HL-60 (cell line): ENCODE results near the gene IRS4.

ENCODE experiments used
- DNase-seq, 2 experiments: peaks; one replicate each; pipeline ENCODE4 v3.0.0-alpha.2; 2010 to 2020; ENCODE audit warnings: low read depth in 1 of 2, low spot score in 1 of 2
- H3K27ac ChIP-seq: fragments of 250-450 bp; sonication (Bioruptor Pico); replicated peaks from 2 replicates; pipeline ENCODE4 v1.5.1; 2020; ENCODE audit warnings: mild to moderate bottlenecking, moderate library complexity
- H3K27me3 ChIP-seq: fragments of 250-450 bp; sonication (Bioruptor Pico); 2 replicates; pipeline ENCODE4 v1.5.1; 2021; ENCODE audit warnings: mild to moderate bottlenecking, moderate library complexity; ENCODE audit not compliant: insufficient read depth, poor library complexity, severe bottlenecking
- H3K4me3 ChIP-seq: replicated peaks from 2 replicates; pipeline ENCODE4 v1.5.1; 2011; ENCODE audit warnings: mild to moderate bottlenecking, control low read depth, low read length; ENCODE audit not compliant: insufficient read depth
- GABPA ChIP-seq: IDR thresholded peaks from 2 replicates; pipeline ENCODE4 v1.6.1; 2012; ENCODE audit warnings: low read depth
- POLR2AphosphoS5 ChIP-seq: IDR thresholded peaks from 2 replicates; pipeline ENCODE4 v1.6.1; 2012; ENCODE audit warnings: low read depth
- REST ChIP-seq: IDR thresholded peaks from 2 replicates; pipeline ENCODE4 v1.6.1; 2012; ENCODE audit warnings: low read depth; ENCODE audit not compliant: insufficient replicate concordance
- SPI1 ChIP-seq: IDR thresholded peaks from 2 replicates; pipeline ENCODE4 v1.6.1; 2012; ENCODE audit warnings: low read depth, mild to moderate bottlenecking, borderline replicate concordance
- long read RNA-seq: library from polyadenylated mRNA; unstranded; transcript quantifications from one replicate; pipeline ENCODE4 v2.0.0, GENCODE V29; 2020
- TF ChIP-seq, protein P1 (sequence below): IDR thresholded peaks from one replicate; pipeline ENCODE4 v1.5.1; 2011; ENCODE audit warnings: low read length, control low read depth, inconsistent platforms; ENCODE audit not compliant: insufficient read depth

IRS4 gene
- long read RNA-seq, result 0 reads

DNA sequence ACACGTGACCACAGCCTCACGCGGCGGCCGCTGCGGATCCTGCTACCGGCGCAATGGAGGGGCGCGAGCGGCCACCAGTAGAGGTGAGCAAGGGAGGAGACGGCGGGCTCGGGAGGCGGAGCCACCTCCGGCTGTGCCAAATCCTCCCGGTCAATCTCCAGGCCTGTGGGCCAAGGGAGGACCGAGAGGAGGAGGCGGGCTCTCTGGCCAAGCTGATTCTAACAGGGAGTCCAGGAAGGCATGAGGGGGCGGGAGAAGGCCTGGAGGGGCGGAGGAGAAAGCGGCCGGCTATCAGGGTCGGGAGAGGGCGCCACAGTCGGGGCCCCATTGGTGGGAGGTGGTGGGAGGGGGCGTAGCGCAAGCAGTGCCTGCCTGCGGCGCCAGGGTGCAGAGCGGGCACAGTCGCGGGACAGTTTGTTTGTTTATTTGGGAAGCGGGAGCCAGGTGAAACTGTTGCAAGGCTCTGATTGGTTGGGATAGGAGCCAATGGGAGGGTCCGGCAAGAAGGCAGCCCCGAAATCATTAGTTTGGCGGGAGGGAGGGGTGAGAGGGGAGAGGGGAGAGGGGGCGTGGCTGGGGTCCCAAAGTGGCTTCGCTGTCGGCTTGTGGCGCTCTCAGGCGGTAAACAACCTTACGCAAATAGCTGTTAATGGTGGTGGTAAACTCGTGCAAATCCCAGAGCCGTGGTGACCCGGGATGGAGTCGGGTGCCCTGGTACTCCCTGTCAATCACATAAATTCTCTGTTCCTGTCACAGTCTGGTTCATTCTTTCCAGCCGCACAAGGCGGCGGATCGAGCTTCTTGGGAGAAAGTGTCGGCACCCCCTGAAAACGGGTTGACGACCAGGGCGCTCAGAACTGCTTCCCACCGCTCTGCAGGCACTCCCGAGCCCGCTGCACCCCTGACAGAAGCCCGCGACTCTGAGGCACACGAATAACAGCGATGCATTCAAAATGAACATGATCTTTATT, at the start of gene IRS4:
Gene IRS4, minus strand, starts transcription at position 55 of the 971 bp plus-strand sequence.
- Histone ChIP-seq H3K27me3 (peaks cover 21% of the 10 kb centered on the region), H3K27ac (no peak within 1 kb of the TSS), H3K4me3 (no peak within 1 kb of the TSS)
- DNase-seq, result no peak
- TF ChIP-seq, protein P1, sequence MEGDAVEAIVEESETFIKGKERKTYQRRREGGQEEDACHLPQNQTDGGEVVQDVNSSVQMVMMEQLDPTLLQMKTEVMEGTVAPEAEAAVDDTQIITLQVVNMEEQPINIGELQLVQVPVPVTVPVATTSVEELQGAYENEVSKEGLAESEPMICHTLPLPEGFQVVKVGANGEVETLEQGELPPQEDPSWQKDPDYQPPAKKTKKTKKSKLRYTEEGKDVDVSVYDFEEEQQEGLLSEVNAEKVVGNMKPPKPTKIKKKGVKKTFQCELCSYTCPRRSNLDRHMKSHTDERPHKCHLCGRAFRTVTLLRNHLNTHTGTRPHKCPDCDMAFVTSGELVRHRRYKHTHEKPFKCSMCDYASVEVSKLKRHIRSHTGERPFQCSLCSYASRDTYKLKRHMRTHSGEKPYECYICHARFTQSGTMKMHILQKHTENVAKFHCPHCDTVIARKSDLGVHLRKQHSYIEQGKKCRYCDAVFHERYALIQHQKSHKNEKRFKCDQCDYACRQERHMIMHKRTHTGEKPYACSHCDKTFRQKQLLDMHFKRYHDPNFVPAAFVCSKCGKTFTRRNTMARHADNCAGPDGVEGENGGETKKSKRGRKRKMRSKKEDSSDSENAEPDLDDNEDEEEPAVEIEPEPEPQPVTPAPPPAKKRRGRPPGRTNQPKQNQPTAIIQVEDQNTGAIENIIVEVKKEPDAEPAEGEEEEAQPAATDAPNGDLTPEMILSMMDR, result no peak

- TF ChIP-seq, protein P1, result no peak
- TF ChIP-seq REST, result no peak
- TF ChIP-seq SPI1, result no peak
- no peak for TF ChIP-seq POLR2AphosphoS5
- no peak for TF ChIP-seq GABPA
- H3K27ac ChIP-seq, result no peak overlapping the region
- no peak for DNase-seq
- H3K27me3 ChIP-seq, result no peaks in the 10 kb centered on the region
- no peak overlapping the region for H3K4me3 ChIP-seq
Observed at GRCh38 chrX:108772549-108772948, 36.2 kb upstream of the IRS4 start.

- no peak for DNase-seq
- Histone ChIP-seq H3K27ac (no peak overlapping the region), H3K4me3 (no peak overlapping the region), H3K27me3 (no peaks in the 10 kb centered on the region)
- TF ChIP-seq POLR2AphosphoS5 (no peak), GABPA (no peak), SPI1 (no peak), REST (no peak)
- TF ChIP-seq, protein P1, result no peak
Observed at GRCh38 chrX:108763559-108763958, 27.2 kb upstream of the IRS4 start.

DNA sequence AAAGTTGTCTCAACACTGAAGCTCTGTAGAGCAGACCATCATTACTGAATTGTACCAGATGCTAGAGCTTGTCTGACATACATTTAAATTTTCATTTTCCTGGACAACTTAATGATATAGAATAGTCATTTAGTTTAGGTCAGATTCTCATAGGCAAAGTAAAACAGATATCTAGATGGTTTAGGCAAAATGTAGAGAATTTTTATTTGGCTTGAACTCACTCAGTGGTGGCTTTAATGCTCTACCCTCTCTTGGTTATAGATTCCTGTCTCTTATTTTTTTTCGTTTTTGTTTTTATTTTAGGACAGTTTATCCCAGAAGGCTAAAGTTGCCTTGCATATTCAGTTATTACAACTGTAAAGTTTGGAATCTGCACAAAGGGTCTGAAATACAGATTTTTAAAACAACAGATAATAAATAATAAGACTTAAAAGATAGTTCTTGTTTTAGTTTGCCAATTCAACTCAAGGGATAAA, 4.0 kb upstream of the IRS4 start:
- DNase-seq, result no peak
- Histone ChIP-seq H3K27me3 (peaks cover 2% of the 10 kb centered on the region), H3K4me3 (no peak overlapping the region), H3K27ac (no peak overlapping the region)
- TF ChIP-seq REST (no peak), GABPA (no peak)
